ENCODE results near the gene IL10RB.

DNA sequence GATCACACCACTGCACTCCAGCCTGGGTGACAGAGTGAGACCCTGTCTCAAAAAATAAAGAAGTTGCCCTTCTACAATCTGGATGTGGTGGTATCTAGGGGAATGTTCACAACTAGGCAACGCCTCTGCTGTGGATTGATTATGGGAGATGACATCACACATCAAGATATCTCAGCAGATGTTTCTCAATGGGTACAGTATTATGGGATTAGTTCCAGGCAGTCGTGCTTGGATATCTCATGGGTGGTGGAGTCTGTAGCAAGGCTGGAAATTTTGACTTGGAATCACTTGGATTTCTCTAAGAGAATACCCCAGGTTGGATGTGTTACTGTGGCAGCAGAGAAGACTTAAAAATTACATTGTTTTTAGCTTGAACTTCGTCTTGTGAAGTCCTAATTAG is 28.7 kb upstream of the IL10RB start:
- TF ChIP-seq, protein P1, sequence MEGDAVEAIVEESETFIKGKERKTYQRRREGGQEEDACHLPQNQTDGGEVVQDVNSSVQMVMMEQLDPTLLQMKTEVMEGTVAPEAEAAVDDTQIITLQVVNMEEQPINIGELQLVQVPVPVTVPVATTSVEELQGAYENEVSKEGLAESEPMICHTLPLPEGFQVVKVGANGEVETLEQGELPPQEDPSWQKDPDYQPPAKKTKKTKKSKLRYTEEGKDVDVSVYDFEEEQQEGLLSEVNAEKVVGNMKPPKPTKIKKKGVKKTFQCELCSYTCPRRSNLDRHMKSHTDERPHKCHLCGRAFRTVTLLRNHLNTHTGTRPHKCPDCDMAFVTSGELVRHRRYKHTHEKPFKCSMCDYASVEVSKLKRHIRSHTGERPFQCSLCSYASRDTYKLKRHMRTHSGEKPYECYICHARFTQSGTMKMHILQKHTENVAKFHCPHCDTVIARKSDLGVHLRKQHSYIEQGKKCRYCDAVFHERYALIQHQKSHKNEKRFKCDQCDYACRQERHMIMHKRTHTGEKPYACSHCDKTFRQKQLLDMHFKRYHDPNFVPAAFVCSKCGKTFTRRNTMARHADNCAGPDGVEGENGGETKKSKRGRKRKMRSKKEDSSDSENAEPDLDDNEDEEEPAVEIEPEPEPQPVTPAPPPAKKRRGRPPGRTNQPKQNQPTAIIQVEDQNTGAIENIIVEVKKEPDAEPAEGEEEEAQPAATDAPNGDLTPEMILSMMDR (IDR thresholded peaks at IDR 0.05) = no peak
- no peak for TF ChIP-seq EP300 (IDR thresholded peaks at IDR 0.05)
- TF ChIP-seq POLR2A (IDR thresholded peaks at IDR 0.05) = no peak

Measured in sigmoid colon (tissue), 4 donors.